ENCODE measurements around the gene PPARG.

- TF ChIP-seq CTCF (IDR thresholded peaks at IDR 0.05): no peak
- no peak for TF ChIP-seq ATF1 (CRISPR knock-in tag; IDR thresholded peaks at IDR 0.05)
- TF ChIP-seq ZNF317 (CRISPR knock-in tag; IDR thresholded peaks at IDR 0.05; ENCODE audit: borderline replicate concordance, low read depth): no peak
- no peak for TF ChIP-seq E2F4 (CRISPR knock-in tag; IDR thresholded peaks at IDR 0.05; ENCODE audit: borderline replicate concordance, low read depth)
- TF ChIP-seq ZNF232 (CRISPR knock-in tag; IDR thresholded peaks at IDR 0.05): no peak
- TF ChIP-seq MXD4 (CRISPR knock-in tag; IDR thresholded peaks at IDR 0.05; ENCODE audit: borderline replicate concordance): no peak
- TF ChIP-seq IRF2 (CRISPR knock-in tag; IDR thresholded peaks at IDR 0.05; ENCODE audit: borderline replicate concordance, low read depth): no peak
- TF ChIP-seq, protein P1, sequence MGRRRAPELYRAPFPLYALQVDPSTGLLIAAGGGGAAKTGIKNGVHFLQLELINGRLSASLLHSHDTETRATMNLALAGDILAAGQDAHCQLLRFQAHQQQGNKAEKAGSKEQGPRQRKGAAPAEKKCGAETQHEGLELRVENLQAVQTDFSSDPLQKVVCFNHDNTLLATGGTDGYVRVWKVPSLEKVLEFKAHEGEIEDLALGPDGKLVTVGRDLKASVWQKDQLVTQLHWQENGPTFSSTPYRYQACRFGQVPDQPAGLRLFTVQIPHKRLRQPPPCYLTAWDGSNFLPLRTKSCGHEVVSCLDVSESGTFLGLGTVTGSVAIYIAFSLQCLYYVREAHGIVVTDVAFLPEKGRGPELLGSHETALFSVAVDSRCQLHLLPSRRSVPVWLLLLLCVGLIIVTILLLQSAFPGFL (CRISPR knock-in tag; IDR thresholded peaks at IDR 0.05; ENCODE audit: borderline replicate concordance): no peak
- TF ChIP-seq JUN (CRISPR knock-in tag; IDR thresholded peaks at IDR 0.05): no peak
- no peak for TF ChIP-seq ATF2 (CRISPR knock-in tag; IDR thresholded peaks at IDR 0.05; ENCODE audit: borderline replicate concordance, low read depth)
- no peak for TF ChIP-seq MAX (CRISPR knock-in tag; IDR thresholded peaks at IDR 0.05)
- no peak for TF ChIP-seq SP1 (CRISPR knock-in tag; conservative IDR thresholded peaks at IDR 0.05)
- TF ChIP-seq ZNF263 (CRISPR knock-in tag; IDR thresholded peaks at IDR 0.05; ENCODE audit: low read depth): no peak
Observed at GRCh38 chr3:12421132-12421531, 132.3 kb downstream of the PPARG start.
